Measurements from ENCODE around the gene ILRUN.

- TF ChIP-seq EZH2 (IDR thresholded peaks at IDR 0.05) (no peak), POLR2AphosphoS5 (IDR thresholded peaks at IDR 0.05; ENCODE audit: borderline replicate concordance, low read depth, low read length) (no peak)
Measured at GRCh38 chr6:34736823-34737222, 40.3 kb upstream of the ILRUN start.

All from SK-N-MC (cell line).